Measurements from ENCODE around the gene MCM10. TPM values are rescaled to one million over a fixed set of nuclear protein-coding genes. Genes with fewer than 3 reads are reported as not detected.

MCM10 gene
- total and polyA plus RNA-seq, 2 of the 8 experiments (the other 6 are each of a cell fraction or from before 2014, with no cell fraction given) = 9.8 to 60.3 TPM

- Histone ChIP-seq H3K27ac (ENCODE audit: low read depth, low read length) (no peak overlapping the region), H2BK20ac (ENCODE audit: low read length) (no peak overlapping the region), H3K27me3 (replicated peaks in 1 of 4; ENCODE audit: control insufficient read depth in 3 of 4, extremely low read depth in 1 of 4, insufficient read depth in 3 of 4, low read length in 3 of 4) (no peaks in the 10 kb centered on the region; a peak in 1 of 7 replicates), H3K9ac (replicated peaks in 1 of 4; ENCODE audit: extremely low read depth in 1 of 4, low read depth in 3 of 4, low read length in 3 of 4) (no peak overlapping the region), H2BK120ac (replicated peaks; ENCODE audit: low read depth, low read length) (no peak overlapping the region), H2AK5ac (ENCODE audit: low read depth, low read length) (no peak overlapping the region), H4K8ac (ENCODE audit: extremely low read depth, insufficient read depth, low read length) (no peak overlapping the region), H4K5ac (ENCODE audit: insufficient read length, low read depth, low read length) (no peak overlapping the region), H3K4ac (replicated peaks; ENCODE audit: insufficient read length, low read depth, low read length) (no peak overlapping the region), H2BK15ac (ENCODE audit: low read length) (no peak overlapping the region), H3K56ac (replicated peaks; ENCODE audit: insufficient read length, low read depth, low read length) (no peak overlapping the region), H3K9me3 (ENCODE audit: insufficient read depth in 2 of 2, low read depth in 1 of 2, low read length in 1 of 2) (no peaks in the 10 kb centered on the region), H3K14ac (ENCODE audit: insufficient read length) (no peak overlapping the region), H3K18ac (ENCODE audit: extremely low read depth, low read length) (no peak overlapping the region), H3K23me2 (ENCODE audit: low read depth, low read length) (no peaks in the 10 kb centered on the region), H3K23ac (ENCODE audit: insufficient read length) (no peak overlapping the region), H3K36me3 (ENCODE audit: control insufficient read depth in 2 of 4, insufficient read depth in 4 of 4, low read length in 3 of 4) (peaks cover 14 to 79% (median 44%) of the 10 kb centered on the region in 4 experiments), H4K91ac (replicated peaks; ENCODE audit: insufficient read length, low read length) (no peak overlapping the region), H2AFZ (ENCODE audit: low read length) (no peak overlapping the region), H3K79me1 (ENCODE audit: low read depth, low read length) (no peaks in the 10 kb centered on the region; the same call in 1 of the 2 replicates), H3K4me1 (replicated peaks in 1 of 4; ENCODE audit: control insufficient read depth in 3 of 4, insufficient read depth in 4 of 4, low read length in 3 of 4) (peaks cover 0 to 4% (median 0%) of the 10 kb centered on the region in 4 experiments; a peak in 1 of 7 replicates), H2BK5ac (ENCODE audit: low read depth, low read length) (no peak overlapping the region), H3K4me3 (ENCODE audit: extremely low read depth in 1 of 4, insufficient read depth in 2 of 4, low read depth in 3 of 4, low read length in 4 of 4) (no peak overlapping the region), H4K20me1 (replicated peaks in 1 of 2; ENCODE audit: control insufficient read depth in 1 of 2, insufficient read depth in 2 of 2, low read length in 2 of 2) (peaks cover 0 to under 1% of the 10 kb centered on the region in 2 experiments), H2BK12ac (ENCODE audit: low read depth, low read length) (no peak overlapping the region), H3K4me2 (ENCODE audit: insufficient read depth in 1 of 2, low read depth in 2 of 2, low read length in 2 of 2) (no peak overlapping the region), H3K79me2 (ENCODE audit: control insufficient read depth in 1 of 2, insufficient read depth in 2 of 2, low read length in 2 of 2) (no peaks in the 10 kb centered on the region; a peak in 1 of 4 replicates)
- DNase-seq (ENCODE audit: low read depth in 1 of 2, low spot score in 2 of 2) (no peak), FAIRE-seq (peak; percentile 72)
- TF ChIP-seq RAD21 (IDR thresholded peaks at IDR 0.05 in 1 of 2, conservative IDR thresholded peaks at IDR 0.05 in 1 of 2; ENCODE audit: low read depth in 2 of 2, low read length in 2 of 2) = peak; percentile 65 to 66
- no peak for TF ChIP-seq CHD2 (IDR thresholded peaks at IDR 0.05; ENCODE audit: low read length)
- peak in 2 of 3 experiments; percentile 46 to 51; a peak in 3 of 4 replicates for TF ChIP-seq CTCF (IDR thresholded peaks at IDR 0.05; ENCODE audit: control extremely low read depth in 1 of 3, insufficient read depth in 1 of 3, low read depth in 1 of 3, low read length in 3 of 3)
- no peak for TF ChIP-seq JUN (IDR thresholded peaks at IDR 0.05; ENCODE audit: low read depth, low read length)
- POLR2A ChIA-PET (ENCODE audit: partially characterized antibody) = interaction anchor here (0.7 to 1.1 kb wide), 2 partner anchors 129 to 143 kb away, joined by 3 to 7 read pairs; no protein-coding TSS in a partner anchor
- WGBS, 2 experiments (ENCODE audit: extremely low coverage in 1 of 2, insufficient coverage in 1 of 2, insufficient read length in 1 of 2, insufficient replicate concordance in 2 of 2, low coverage in 1 of 2, low lambda C conversion rate in 2 of 2, missing lambda C conversion rate in 1 of 2) = 91% methylated on average over 5 of the region's 5 CpGs; no CpG with 5 or more reads in 1 of the 2 experiments
- CTCF ChIA-PET (ENCODE audit: partially characterized antibody) = interaction anchor here (0.7 to 2.9 kb wide), 28 partner anchors 8 to 315 kb away, joined by 3 to 12 read pairs (median 4); partner anchors contain the start of gene PHYH
Measured at GRCh38 chr10:13206546-13207443, 45.4 kb downstream of the MCM10 start.

Measured in H1 (cell line).